NCI-H774 (cell line): Measurements from ENCODE around the gene LRP5.
"Not testable (repeated sequence)": the region's sequence is repeated elsewhere in the genome, so short reads cannot be mapped to it uniquely, and the experiment has no call there.

ENCODE experiments used
- DNase-seq: peaks from one replicate; lab custom pipeline; 2025; lab: John Stamatoyannopoulos, UW

The LRP5 gene

DNA sequence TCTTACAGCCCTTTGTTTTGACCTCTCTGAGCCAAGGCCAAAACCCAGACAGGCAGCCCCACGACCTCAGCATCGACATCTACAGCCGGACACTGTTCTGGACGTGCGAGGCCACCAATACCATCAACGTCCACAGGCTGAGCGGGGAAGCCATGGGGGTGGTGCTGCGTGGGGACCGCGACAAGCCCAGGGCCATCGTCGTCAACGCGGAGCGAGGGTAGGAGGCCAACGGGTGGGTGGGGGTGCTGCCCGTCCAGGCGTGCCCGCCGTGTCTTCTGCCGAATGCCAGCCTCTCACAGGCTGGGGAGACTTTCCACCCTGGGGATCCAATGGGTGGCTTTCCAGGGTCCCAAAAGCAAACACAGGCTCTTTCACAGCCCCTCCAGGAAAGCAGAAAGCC, 111.1 kb downstream of the LRP5 start:
- no peak for DNase-seq

GRCh38 chr11:68424101-68424632, 111.8 kb downstream of the LRP5 start:
- no peak for DNase-seq

GRCh38 chr11:68424981-68425865, 112.8 kb downstream of the LRP5 start:
- no peak for DNase-seq

- DNase-seq = no peak
Measured at GRCh38 chr11:68425866-68426380, 113.5 kb downstream of the LRP5 start.

GRCh38 chr11:68429661-68430060, 117.3 kb downstream of the LRP5 start:
- DNase-seq = no peak

DNA sequence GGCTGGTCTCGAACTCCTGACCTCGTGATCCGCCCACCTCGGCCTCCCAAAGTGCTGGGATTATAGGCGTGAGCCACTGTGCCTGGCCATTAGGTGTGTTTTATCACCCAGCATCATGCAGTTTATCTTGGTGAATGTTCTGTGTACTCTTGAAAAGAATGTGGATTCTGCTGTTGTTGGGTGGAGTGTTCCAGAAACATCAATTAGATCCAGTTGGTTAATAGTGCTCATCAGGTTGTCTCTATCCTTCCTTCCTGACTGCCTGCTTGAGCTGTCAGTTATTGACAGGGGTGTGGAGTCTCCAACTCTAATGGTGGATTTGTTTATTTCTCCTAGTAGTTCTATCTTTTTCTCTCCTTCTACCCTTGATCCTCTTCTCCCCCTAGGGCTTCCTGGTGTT, 118.0 kb downstream of the LRP5 start:
- no peak for DNase-seq

GRCh38 chr11:68430801-68431200, 118.4 kb downstream of the LRP5 start:
- no peak for DNase-seq

GRCh38 chr11:68431984-68432645, 119.7 kb downstream of the LRP5 start:
- DNase-seq = no peak

DNA sequence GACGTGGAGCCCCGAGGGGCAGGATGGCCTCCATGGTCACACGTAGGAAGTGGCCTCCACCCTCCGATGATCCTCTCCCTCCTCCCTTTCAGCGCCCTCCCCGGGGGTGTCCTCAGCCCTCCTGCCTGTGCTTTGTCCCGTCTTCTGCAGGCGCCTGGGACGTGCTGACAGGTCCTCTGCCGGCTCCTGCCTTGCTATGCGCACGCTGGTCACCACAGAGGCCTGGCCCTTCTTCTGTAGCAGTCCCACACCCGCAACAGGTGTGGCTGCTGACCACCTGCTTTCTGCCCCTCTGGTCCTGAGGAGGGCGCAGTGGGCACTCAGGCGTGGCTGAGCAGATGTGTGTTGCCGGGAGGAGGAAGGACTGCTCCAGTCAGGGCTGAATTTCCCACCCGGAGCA, 120.5 kb downstream of the LRP5 start:
- DNase-seq = no peak

- DNase-seq = no peak
Measured at GRCh38 chr11:68433541-68433940, 121.2 kb downstream of the LRP5 start.

GRCh38 chr11:68434159-68434558, 121.8 kb downstream of the LRP5 start:
- not testable (repeated sequence) for DNase-seq

- no peak for DNase-seq
Measured at GRCh38 chr11:68436162-68436888, 123.9 kb downstream of the LRP5 start.

DNA sequence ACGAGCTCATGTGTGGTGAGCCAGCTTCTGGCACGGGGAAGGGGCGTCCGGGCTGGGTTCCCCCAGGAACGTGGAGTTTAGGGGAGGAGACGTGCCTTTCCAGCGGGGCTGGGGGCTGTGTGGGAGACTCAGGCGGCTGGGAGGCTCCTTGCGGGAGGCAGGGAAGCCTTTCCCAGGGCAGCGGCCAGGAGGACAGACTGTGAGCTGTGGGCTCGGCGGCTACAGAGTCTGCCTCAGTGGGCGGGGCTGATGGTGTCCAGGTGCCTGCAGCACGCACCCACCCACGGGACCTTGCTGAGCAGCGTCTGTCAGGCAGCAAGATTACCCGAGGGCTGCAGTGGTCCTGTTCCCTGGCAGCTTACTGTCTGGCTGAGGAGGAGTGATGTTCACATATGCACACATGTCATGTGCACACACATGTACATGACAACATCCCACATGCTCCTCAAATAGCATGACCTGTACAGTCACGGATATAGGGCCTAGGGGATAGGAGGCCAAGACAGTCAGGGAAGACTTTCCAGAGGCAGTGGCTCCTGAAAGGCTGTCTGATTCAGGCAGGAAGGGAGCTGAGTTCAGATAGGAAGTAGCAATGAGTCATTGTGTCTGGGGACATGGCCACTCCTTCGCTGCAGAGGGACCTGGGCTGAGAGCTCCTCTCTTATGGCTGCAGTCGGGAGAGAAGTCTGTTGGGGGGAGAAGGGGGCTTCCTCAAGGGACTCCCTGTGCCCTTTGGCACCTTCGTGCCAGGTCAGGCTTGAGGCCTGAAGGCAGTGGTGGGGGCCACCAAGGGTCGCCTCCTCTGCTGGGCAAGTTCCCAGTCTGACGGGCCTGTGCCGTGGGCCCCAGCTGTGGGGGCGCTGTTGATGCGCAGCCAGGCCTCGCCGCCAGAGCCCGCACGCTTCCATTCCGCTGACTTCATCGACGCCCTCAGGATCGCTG, 124.9 kb downstream of the LRP5 start:
- DNase-seq = no peak

DNA sequence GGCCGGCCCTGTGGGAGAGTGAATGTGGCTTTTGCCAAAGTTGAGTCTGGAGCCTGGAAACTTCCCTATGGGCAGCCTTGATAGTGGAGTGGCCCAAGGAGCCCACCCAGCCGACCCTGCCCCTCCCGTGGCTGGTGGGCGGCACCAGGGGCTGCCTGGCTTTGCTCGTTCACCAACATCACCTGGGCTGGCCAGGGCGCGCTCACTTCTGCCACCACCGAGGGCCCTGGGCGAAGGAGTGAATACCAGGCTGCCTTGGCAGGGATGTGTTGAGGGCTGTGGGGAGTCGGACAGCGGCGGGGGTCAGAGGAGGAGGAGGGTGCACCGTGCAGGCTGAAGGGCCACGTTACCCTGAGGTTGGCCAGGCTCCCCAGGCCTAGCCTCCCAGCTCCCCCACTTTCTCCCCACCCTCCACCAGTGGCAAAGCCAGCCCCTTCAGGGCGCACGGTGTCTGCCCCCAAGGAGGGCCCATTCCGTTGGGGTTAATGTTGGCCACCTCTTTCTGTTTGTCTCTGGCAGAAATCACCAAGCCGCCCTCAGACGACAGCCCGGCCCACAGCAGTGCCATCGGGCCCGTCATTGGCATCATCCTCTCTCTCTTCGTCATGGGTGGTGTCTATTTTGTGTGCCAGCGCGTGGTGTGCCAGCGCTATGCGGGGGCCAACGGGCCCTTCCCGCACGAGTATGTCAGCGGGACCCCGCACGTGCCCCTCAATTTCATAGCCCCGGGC, 125.7 kb downstream of the LRP5 start:
- no peak for DNase-seq

DNA sequence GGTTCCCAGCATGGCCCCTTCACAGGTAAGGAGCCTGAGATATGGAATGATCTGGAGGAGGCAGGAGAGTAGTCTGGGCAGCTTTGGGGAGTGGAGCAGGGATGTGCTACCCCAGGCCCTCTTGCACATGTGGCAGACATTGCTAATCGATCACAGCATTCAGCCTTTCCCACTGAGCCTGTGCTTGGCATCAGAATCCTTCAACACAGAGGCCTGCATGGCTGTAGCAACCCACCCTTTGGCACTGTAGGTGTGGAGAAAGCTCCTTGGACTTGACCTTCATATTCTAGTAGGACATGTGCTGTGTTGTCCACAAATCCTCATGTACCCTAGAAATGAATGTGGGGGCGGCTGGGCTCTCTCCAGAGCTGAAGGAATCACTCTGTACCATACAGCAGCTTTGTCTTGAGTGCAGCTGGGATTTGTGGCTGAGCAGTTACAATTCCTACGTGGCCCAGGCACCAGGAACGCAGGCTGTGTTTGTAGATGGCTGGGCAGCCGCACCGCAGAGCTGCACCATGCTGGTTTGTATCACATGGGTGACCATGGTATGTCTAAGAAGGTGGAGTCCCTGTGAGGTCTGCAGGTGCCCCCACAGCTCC, 126.4 kb downstream of the LRP5 start:
- no peak for DNase-seq

DNA sequence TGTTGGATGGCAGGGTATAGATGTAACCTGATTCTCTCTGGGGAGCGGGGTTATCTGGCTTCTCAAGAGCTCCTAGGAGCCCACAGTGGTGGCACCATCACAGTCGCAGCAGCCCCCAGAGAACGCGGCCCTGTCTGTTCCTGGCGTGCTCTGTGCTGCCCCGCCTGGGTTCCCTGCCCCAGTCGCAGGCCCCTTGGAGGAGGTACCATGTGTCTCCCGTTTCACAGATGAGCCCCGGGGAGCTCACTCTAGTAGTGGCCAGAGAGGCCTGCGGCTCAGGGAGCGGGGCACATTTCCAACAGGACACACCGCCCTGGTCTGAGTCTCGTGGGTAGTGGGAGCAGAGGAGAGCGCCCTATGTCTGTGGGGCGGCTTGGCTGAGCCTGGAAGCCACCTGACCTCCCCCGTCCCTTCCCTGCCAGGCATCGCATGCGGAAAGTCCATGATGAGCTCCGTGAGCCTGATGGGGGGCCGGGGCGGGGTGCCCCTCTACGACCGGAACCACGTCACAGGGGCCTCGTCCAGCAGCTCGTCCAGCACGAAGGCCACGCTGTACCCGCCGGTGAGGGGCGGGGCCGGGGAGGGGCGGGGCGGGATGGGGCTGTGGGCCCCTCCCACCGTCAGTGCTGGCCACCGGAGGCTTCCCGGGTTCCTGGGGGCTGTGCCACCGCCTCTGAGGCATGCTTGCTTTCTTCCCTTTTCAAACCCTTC, 127.1 kb downstream of the LRP5 start:
- no peak for DNase-seq

DNA sequence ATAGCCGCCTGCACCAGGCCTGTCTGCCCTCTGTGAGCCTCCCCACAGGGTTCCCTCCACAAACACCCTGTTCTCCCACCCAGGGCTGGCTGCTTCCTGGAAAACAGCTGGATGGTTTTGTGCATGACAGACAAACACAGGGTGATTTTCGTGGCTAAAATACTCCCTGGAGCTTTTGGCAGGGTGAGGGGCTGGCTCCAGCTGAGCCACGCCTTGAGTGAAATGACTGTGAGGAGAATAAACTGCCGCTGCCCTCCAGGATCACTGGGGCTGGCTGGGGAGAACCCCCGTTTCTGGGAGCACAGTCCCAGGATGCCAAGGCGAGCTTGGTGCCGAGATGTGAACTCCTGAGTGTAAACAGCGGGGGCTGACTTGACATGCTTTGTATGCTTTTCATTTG, 127.8 kb downstream of the LRP5 start:
- DNase-seq = no peak

GRCh38 chr11:68441466-68442230, 129.3 kb downstream of the LRP5 start:
- DNase-seq = peak; percentile 15

DNA sequence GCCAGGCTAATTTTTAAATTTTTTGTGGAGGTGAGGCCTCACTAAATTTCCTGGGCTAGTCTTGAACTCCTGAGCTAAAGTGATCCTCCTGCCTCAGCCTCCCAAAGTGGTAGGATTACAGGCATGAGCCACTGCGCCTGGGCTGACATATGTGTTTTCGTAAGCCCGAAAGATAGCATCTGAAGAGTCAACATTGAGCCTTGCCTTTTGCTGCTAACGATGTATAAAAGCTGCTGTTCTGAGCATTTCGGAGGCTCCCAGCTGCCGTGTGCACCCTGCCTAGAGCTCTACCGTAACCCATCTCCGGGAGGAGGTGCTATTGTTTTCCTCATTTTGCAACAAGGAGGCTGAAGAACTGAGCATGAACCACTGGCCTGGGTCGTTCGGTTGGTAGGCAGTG, 130.0 kb downstream of the LRP5 start:
- DNase-seq = no peak
